ENCODE measurements around the gene ARHGAP15. TPM values are rescaled to one million over a fixed set of nuclear protein-coding genes. Genes with fewer than 3 reads are reported as not detected.

The ARHGAP15 gene
- total and polyA plus RNA-seq, 9 donors = 1.5 to 10.0 (median 2.6) TPM

DNA sequence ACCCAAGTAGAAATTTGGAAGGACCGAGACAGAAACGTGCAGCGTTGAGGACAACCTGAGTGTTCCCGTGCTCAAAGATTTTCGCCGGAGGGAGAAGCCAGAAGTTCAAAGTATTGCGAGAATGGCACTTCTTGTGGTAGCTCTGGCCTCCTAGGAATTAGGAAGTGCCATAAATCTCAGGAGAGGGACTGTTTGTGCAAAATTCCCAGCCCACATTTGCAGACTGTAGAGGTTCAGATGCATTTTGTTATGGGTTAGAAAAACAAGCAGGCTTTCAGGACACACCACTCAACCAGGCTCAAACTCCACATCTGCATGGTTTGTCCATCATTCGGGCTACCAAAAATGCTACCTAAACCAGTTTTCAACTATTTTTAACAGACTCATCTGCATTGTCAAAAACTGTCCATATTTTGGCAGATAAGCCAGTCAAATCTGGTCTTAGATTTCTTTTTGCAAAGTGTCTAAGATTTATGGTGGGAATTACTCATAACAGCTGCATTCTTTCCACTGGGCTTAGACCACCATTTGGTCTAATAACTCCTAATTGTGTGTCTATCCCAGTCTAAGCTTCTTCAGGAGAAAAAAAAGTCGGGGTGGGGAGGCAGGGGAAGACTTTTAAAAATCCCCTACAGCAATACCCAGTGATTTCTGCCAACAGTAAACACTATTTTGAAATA lies 422.9 kb downstream of the ARHGAP15 start:
- H3K27ac ChIP-seq = no peak overlapping the region
- H3K36me3 ChIP-seq = no peaks in the 10 kb centered on the region
- no peaks in the 10 kb centered on the region for H3K4me1 ChIP-seq (ENCODE audit: insufficient read depth)
- no peak for DNase-seq
- H3K27me3 ChIP-seq = no peaks in the 10 kb centered on the region
- WGBS, 3 donors = 67 to 77% (median 75%) methylated on average over 9 of the region's 9 CpGs
- H3K9me3 ChIP-seq = no peaks in the 10 kb centered on the region
- no peak overlapping the region for H3K4me3 ChIP-seq
- intact Hi-C loops (cut with DNase I) = no loop called here
- TF ChIP-seq EP300 (IDR thresholded peaks at IDR 0.05) (no peak), POLR2A (IDR thresholded peaks at IDR 0.05) (no peak)
- TF ChIP-seq, protein P1, sequence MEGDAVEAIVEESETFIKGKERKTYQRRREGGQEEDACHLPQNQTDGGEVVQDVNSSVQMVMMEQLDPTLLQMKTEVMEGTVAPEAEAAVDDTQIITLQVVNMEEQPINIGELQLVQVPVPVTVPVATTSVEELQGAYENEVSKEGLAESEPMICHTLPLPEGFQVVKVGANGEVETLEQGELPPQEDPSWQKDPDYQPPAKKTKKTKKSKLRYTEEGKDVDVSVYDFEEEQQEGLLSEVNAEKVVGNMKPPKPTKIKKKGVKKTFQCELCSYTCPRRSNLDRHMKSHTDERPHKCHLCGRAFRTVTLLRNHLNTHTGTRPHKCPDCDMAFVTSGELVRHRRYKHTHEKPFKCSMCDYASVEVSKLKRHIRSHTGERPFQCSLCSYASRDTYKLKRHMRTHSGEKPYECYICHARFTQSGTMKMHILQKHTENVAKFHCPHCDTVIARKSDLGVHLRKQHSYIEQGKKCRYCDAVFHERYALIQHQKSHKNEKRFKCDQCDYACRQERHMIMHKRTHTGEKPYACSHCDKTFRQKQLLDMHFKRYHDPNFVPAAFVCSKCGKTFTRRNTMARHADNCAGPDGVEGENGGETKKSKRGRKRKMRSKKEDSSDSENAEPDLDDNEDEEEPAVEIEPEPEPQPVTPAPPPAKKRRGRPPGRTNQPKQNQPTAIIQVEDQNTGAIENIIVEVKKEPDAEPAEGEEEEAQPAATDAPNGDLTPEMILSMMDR (IDR thresholded peaks at IDR 0.05) = no peak

DNA sequence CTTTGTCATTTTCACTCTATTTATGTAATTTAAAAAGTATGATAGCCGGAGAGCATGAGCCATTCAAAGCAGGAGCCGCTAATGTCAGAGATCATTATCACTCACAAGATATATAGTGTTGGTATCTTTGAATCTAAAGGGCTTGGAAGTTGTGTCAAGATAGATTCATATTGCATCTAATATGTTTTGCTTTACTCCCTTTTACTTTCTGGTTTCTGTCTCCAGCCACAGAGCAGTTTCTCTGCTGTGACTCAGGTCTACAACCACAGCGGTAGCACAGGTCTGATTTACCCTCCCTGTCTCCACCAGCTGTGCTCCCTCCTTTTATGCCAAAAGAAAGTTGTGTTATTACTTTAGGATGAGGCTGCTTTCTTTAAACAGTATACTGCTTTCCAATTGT lies 424.0 kb downstream of the ARHGAP15 start:
- no peaks in the 10 kb centered on the region for H3K27me3 ChIP-seq
- H3K36me3 ChIP-seq = no peaks in the 10 kb centered on the region
- no peak overlapping the region for H3K4me3 ChIP-seq
- no peaks in the 10 kb centered on the region for H3K4me1 ChIP-seq (ENCODE audit: insufficient read depth)
- intact Hi-C loops (cut with DNase I) = no loop called here
- TF ChIP-seq EP300 (IDR thresholded peaks at IDR 0.05) (no peak), POLR2A (IDR thresholded peaks at IDR 0.05) (no peak)
- TF ChIP-seq, protein P1 (IDR thresholded peaks at IDR 0.05) = no peak
- H3K9me3 ChIP-seq = no peaks in the 10 kb centered on the region
- 79 to 90% (median 86%) methylated on average over 3 of the region's 3 CpGs for WGBS, 3 donors
- H3K27ac ChIP-seq = no peak overlapping the region
- no peak for DNase-seq

DNA sequence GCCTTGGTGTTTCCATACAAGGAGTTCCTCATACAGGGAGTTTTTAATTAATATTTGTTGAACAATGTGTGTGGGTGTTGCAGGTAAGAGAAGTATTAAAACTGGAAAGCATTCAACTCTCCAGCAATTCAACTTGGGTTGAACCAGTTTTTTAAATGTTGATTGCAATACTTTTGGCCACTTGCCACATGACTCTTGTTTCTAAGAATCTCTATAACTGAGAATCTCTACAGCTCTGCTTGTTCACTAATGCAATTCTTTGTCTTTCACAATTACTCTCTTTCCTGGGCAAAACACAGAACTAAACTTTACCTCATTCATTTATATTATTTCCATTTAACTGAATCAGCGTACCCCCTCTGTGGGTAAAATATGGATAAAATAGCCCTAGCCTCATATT lies 429.4 kb downstream of the ARHGAP15 start:
- no peak overlapping the region for H3K27ac ChIP-seq
- DNase-seq = peak in 1 of 5 donors; percentile 29
- 89 to 93% (median 90%) methylated on average over 1 of the region's 1 CpG for WGBS, 3 donors
- peaks cover 2% of the 10 kb centered on the region for H3K4me1 ChIP-seq (ENCODE audit: insufficient read depth)
- H3K36me3 ChIP-seq = no peaks in the 10 kb centered on the region
- intact Hi-C loops (cut with DNase I) = no loop called here
- H3K9me3 ChIP-seq = no peaks in the 10 kb centered on the region
- H3K4me3 ChIP-seq = no peak overlapping the region
- no peak for TF ChIP-seq EP300 (IDR thresholded peaks at IDR 0.05)
- TF ChIP-seq POLR2A (IDR thresholded peaks at IDR 0.05) = no peak
- TF ChIP-seq, protein P1 (IDR thresholded peaks at IDR 0.05) = no peak
- H3K27me3 ChIP-seq = no peaks in the 10 kb centered on the region

DNA sequence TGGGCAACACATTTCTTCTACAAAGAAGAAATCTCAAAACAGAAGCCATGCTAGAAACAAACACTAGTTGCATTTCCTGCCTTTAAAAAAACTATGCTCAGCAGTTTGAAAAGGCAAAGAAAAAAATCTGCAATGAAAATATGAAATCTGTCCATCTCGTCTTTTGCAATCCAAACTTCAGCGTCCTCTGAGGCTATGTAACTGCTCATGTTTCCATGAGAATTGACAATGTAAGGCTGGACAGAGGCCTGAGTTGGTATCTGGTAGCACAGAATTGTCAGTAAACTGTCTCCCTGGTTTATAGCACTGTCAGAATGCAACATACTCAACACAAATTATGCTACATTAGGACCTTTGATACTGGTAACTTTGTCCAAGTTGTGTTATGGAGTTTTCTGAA lies 429.9 kb downstream of the ARHGAP15 start:
- H3K4me3 ChIP-seq = no peak overlapping the region
- WGBS, 3 donors = 31 to 55% (median 34%) methylated on average over 2 of the region's 2 CpGs
- peaks cover 2% of the 10 kb centered on the region for H3K4me1 ChIP-seq (ENCODE audit: insufficient read depth)
- no peaks in the 10 kb centered on the region for H3K36me3 ChIP-seq
- H3K27me3 ChIP-seq = no peaks in the 10 kb centered on the region
- H3K9me3 ChIP-seq = no peaks in the 10 kb centered on the region
- DNase-seq = no peak
- no peak for TF ChIP-seq POLR2A (IDR thresholded peaks at IDR 0.05)
- TF ChIP-seq, protein P1 (IDR thresholded peaks at IDR 0.05) = no peak
- no peak for TF ChIP-seq EP300 (IDR thresholded peaks at IDR 0.05)
- no peak overlapping the region for H3K27ac ChIP-seq
- intact Hi-C loops (cut with DNase I) = no loop called here
